ENCODE results near the gene LIN9. TPM values are rescaled to one million over a fixed set of nuclear protein-coding genes. Genes with fewer than 3 reads are reported as not detected.
"Not testable (repeated sequence)": the region's sequence is repeated elsewhere in the genome, so short reads cannot be mapped to it uniquely, and the experiment has no call there.

The LIN9 gene
- polyA plus RNA-seq, 4 donors, result 10.4 to 14.2 (median 11.1) TPM

GRCh38 chr1:226277897-226278296 lies 31.1 kb downstream of the LIN9 start:
- no peak for DNase-seq (ENCODE audit: low read depth in 4 of 4, low spot score in 3 of 4)

GRCh38 chr1:226276987-226277386 lies 32.0 kb downstream of the LIN9 start:
- no peak for DNase-seq (ENCODE audit: low read depth in 4 of 4, low spot score in 3 of 4)

GRCh38 chr1:226276077-226276682 lies 32.8 kb downstream of the LIN9 start:
- no peak for DNase-seq (ENCODE audit: low read depth in 4 of 4, low spot score in 3 of 4)

- no peak for DNase-seq (ENCODE audit: low read depth in 4 of 4, low spot score in 3 of 4)
Measured at GRCh38 chr1:226274138-226274537, 34.8 kb downstream of the LIN9 start.

- DNase-seq (ENCODE audit: low read depth in 4 of 4, low spot score in 3 of 4), result not testable (repeated sequence)
Measured at GRCh38 chr1:226272233-226272902, 36.6 kb downstream of the LIN9 start.

GRCh38 chr1:226268421-226269124 lies 40.4 kb downstream of the LIN9 start:
- DNase-seq (ENCODE audit: low read depth in 4 of 4, low spot score in 3 of 4), result no peak

GRCh38 chr1:226261818-226262217 lies 47.1 kb downstream of the LIN9 start:
- no peak for DNase-seq (ENCODE audit: low read depth in 4 of 4, low spot score in 3 of 4)

- DNase-seq (ENCODE audit: low read depth in 4 of 4, low spot score in 3 of 4), result no peak
Measured at GRCh38 chr1:226255380-226255779, 53.6 kb downstream of the LIN9 start.

- no peak for DNase-seq (ENCODE audit: low read depth in 4 of 4, low spot score in 3 of 4)
Measured at GRCh38 chr1:226253933-226254332, 55.0 kb downstream of the LIN9 start.

GRCh38 chr1:226252841-226253240 lies 56.1 kb downstream of the LIN9 start:
- not testable (repeated sequence) for DNase-seq (ENCODE audit: low read depth in 4 of 4, low spot score in 3 of 4)

GRCh38 chr1:226250511-226250910 lies 58.5 kb downstream of the LIN9 start:
- DNase-seq (ENCODE audit: low read depth in 4 of 4, low spot score in 3 of 4), result no peak

- DNase-seq (ENCODE audit: low read depth in 4 of 4, low spot score in 3 of 4), result no peak
Measured at GRCh38 chr1:226248796-226249195, 60.2 kb downstream of the LIN9 start.

GRCh38 chr1:226248091-226248490 lies 60.9 kb downstream of the LIN9 start:
- no peak for DNase-seq (ENCODE audit: low read depth in 4 of 4, low spot score in 3 of 4)

- DNase-seq (ENCODE audit: low read depth in 4 of 4, low spot score in 3 of 4), result no peak
Measured at GRCh38 chr1:226239421-226239820, 69.5 kb downstream of the LIN9 start.

- DNase-seq (ENCODE audit: low read depth in 4 of 4, low spot score in 3 of 4), result no peak
Measured at GRCh38 chr1:226236826-226237225, 72.1 kb downstream of the LIN9 start.

- DNase-seq (ENCODE audit: low read depth in 4 of 4, low spot score in 3 of 4), result no peak
Measured at GRCh38 chr1:226233806-226234205, 75.2 kb downstream of the LIN9 start.

GRCh38 chr1:226233293-226233692 lies 75.7 kb downstream of the LIN9 start:
- no peak for DNase-seq (ENCODE audit: low read depth in 4 of 4, low spot score in 3 of 4)

- no peak for DNase-seq (ENCODE audit: low read depth in 4 of 4, low spot score in 3 of 4)
Measured at GRCh38 chr1:226226601-226227000, 82.4 kb downstream of the LIN9 start.

- DNase-seq (ENCODE audit: low read depth in 4 of 4, low spot score in 3 of 4), result peak in 1 of 4 donors; percentile 11
Measured at GRCh38 chr1:226223786-226224244, 85.1 kb downstream of the LIN9 start.

GRCh38 chr1:226223157-226223785 lies 85.7 kb downstream of the LIN9 start, which contains the start of gene MIXL1:
Gene MIXL1 (plus strand): TSS chr1:226223664. CDS start chr1:226223682, 18 bp downstream.
- DNase-seq (ENCODE audit: low read depth in 4 of 4, low spot score in 3 of 4), result no peak

GRCh38 chr1:226222686-226223085 lies 86.3 kb downstream of the LIN9 start:
- no peak for DNase-seq (ENCODE audit: low read depth in 4 of 4, low spot score in 3 of 4)

Data from left renal pelvis (tissue), 4 donors.